Left ventricle myocardium inferior (tissue), 1 donor: ENCODE results near the gene PCLAF. TPM values are rescaled to one million over a fixed set of nuclear protein-coding genes. Genes with fewer than 3 reads are reported as not detected.
A peak's percentile ranks its signal among the peaks of the same experiment; 100 is the strongest.

Source experiments
- DNase-seq: peaks from one replicate; pipeline ENCODE4 v3.0.0-alpha.2; 2020
- H3K27ac ChIP-seq: fragments of 200-600 bp; replicated peaks from 2 replicates; pipeline ENCODE4 v1.8.0; 2021
- H3K27me3 ChIP-seq: fragments of 200-600 bp; 2 replicates; pipeline ENCODE4 v1.8.0; 2021; ENCODE audit warnings: low read depth
- H3K36me3 ChIP-seq: fragments of 200-600 bp; 2 replicates; pipeline ENCODE4 v1.8.0; 2021
- H3K4me1 ChIP-seq: fragments of 200-600 bp; 2 replicates; pipeline ENCODE4 v1.8.0; 2021
- H3K4me3 ChIP-seq: fragments of 200-600 bp; 2 replicates; pipeline ENCODE4 v1.8.0; 2021; ENCODE audit warnings: mild to moderate bottlenecking, moderate library complexity
- H3K9me3 ChIP-seq: fragments of 200-600 bp; replicated peaks from 2 replicates; pipeline ENCODE4 v1.8.0; 2021
- CTCF ChIP-seq: fragments of 200-600 bp; IDR thresholded peaks from 2 replicates; pipeline ENCODE4 v1.8.0; 2021; ENCODE audit warnings: antibody characterized with exemption, mild to moderate bottlenecking, borderline replicate concordance
- intact Hi-C: fragments of 100-400 bp; cut with micrococcal nuclease; formaldehyde crosslinking; loops from one replicate; pipeline ENCODE4 v1.11.0; 2022
- total RNA-seq: library from RNA; stranded (reverse); fragmentation: NEBNext Ultra II Directional; extraction: Animal tissue kit (Norgen Biotek cat#: 25700); gene quantifications from one replicate; pipeline ENCODE4 v1.2.1, GENCODE V29; 2021
- donor health status: DM: no; HTN: yes; CAD: no; lungs with severe emphysema.

The PCLAF gene
- total RNA-seq, 1 donor from 2014 or later, result 0.58 TPM

GRCh38 chr15:64355944-64356709 is 25.1 kb downstream of the PCLAF start, which contains the start of gene CSNK1G1:
Gene CSNK1G1 (minus strand): TSS chr15:64356173. CDS start chr15:64300499, 55,674 bp downstream.
- Histone ChIP-seq H3K4me1 (peaks cover 29% of the 10 kb centered on the region), H3K27me3 (no peaks in the 10 kb centered on the region), H3K4me3 (peak within 1 kb of the TSS; percentile 93), H3K27ac (peak within 1 kb of the TSS; percentile 79), H3K36me3 (no peaks in the 10 kb centered on the region), H3K9me3 (no peaks in the 10 kb centered on the region)
- DNase-seq, result peak; percentile 95
- TF ChIP-seq CTCF, result peak; percentile 48
- intact Hi-C loops, result no loop called here

DNA sequence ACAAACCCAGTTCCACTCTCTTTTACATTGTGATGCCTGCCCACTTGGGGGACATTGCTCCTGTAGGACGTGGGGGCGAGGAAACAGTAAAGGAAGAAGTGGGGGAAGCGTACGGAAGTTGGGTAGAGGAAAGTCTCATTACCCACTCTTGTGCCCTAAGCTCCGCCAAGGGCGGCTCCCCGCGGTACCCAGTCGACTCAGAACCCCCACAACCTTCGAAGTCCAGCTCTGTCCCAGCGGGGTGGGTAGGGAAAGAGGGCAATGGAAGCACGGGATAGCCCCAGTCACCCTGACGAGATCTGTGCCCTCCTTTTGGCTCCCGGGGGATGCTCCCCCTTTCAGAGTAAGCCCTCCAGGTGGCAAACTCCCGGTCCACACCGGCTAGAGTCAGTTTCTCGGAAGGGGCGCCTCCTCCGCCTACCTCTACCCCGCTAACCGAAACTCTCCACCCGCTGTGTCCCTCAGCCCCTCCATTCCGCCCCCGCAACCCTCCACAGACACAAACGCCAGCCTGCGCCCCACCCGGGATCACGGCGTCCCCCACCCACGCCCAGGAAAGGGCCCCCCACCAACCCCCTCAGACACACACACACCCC is 25.8 kb downstream of the PCLAF start:
- peak overlapping the region; percentile 93 for H3K4me3 ChIP-seq
- no peak for TF ChIP-seq CTCF
- peaks cover 36% of the 10 kb centered on the region for H3K4me1 ChIP-seq
- H3K36me3 ChIP-seq, result no peaks in the 10 kb centered on the region
- intact Hi-C loops, result no loop called here
- H3K9me3 ChIP-seq, result no peaks in the 10 kb centered on the region
- no peak for DNase-seq
- peak overlapping the region; percentile 79 for H3K27ac ChIP-seq
- H3K27me3 ChIP-seq, result no peaks in the 10 kb centered on the region

- H3K36me3 ChIP-seq, result no peaks in the 10 kb centered on the region
- H3K4me3 ChIP-seq, result peak overlapping the region; percentile 93
- H3K9me3 ChIP-seq, result no peaks in the 10 kb centered on the region
- peaks cover 36% of the 10 kb centered on the region for H3K4me1 ChIP-seq
- no peaks in the 10 kb centered on the region for H3K27me3 ChIP-seq
- no peak for TF ChIP-seq CTCF
- no peak for DNase-seq
- peak overlapping the region; percentile 79 for H3K27ac ChIP-seq
- intact Hi-C loops, result no loop called here
These were observed 26.4 kb downstream of the PCLAF start for GRCh38 chr15:64354688-64355344.

GRCh38 chr15:64351265-64351664 is 30.0 kb downstream of the PCLAF start:
- intact Hi-C loops, result no loop called here
- no peak overlapping the region for H3K27ac ChIP-seq

More at GRCh38 chr15:64351265-64351664, 30.0 kb downstream of the PCLAF start:
- H3K9me3 ChIP-seq, result no peaks in the 10 kb centered on the region
- H3K27me3 ChIP-seq, result no peaks in the 10 kb centered on the region
- DNase-seq, result no peak
- no peak for TF ChIP-seq CTCF
- no peak overlapping the region for H3K4me3 ChIP-seq
- peaks cover 6% of the 10 kb centered on the region for H3K36me3 ChIP-seq
- peaks cover 35% of the 10 kb centered on the region for H3K4me1 ChIP-seq
